Activated naive CD4-positive, alpha-beta T cell treated with anti-CD3 and anti-CD28 coated beads, Interleukin-2, amount 50 U/mL, for 72 hours (primary cell): ENCODE data around the gene TCF7L2. TPM values are rescaled to one million over a fixed set of nuclear protein-coding genes. Genes with fewer than 3 reads are reported as not detected.

ENCODE experiments used
- ATAC-seq, 2 donors: fragments of 150-1000 bp; cut with Tn5 transposase; 2 replicates each; pipeline ENCODE4 v1.10.0; 2021; ENCODE audit warnings: mild to moderate bottlenecking in 2 of 2, moderate library complexity in 2 of 2
- DNase-seq, 2 donors: peaks; one replicate each; pipeline ENCODE4 v3.0.0; 2021 to 2022; ENCODE audit warnings: low spot score in 2 of 2
- H3K27ac Mint-ChIP-seq, 2 donors: one replicate each; pipeline ENCODE4 v1.8.0; 2022; ENCODE audit warnings: mild to moderate bottlenecking in 2 of 2, mixed read lengths in 2 of 2
- H3K36me3 Mint-ChIP-seq, 2 donors: one replicate each; pipeline ENCODE4 v1.8.0; 2022; ENCODE audit warnings: mixed read lengths in 2 of 2
- H3K9me3 Mint-ChIP-seq, 2 donors: one replicate each; pipeline ENCODE4 v1.8.0; 2022; ENCODE audit warnings: mixed read lengths in 2 of 2
- total RNA-seq, 2 donors: library from RNA; stranded (reverse); gene quantifications; one replicate each; pipeline ENCODE4 v1.2.3, GENCODE V29; 2022

The TCF7L2 gene
- total RNA-seq, 2 donors from 2014 or later = 3.0 to 3.1 TPM

- Mint-ChIP-seq H3K36me3 (peaks cover 0 to 16% of the 10 kb centered on the region in 2 donors), H3K9me3 (peaks cover 4 to 9% of the 10 kb centered on the region in 2 donors), H3K27ac (no peak overlapping the region)
- no peak for DNase-seq
- ATAC-seq = no peak
Measured at GRCh38 chr10:112932658-112933057, 17.4 kb upstream of the TCF7L2 start.

DNA sequence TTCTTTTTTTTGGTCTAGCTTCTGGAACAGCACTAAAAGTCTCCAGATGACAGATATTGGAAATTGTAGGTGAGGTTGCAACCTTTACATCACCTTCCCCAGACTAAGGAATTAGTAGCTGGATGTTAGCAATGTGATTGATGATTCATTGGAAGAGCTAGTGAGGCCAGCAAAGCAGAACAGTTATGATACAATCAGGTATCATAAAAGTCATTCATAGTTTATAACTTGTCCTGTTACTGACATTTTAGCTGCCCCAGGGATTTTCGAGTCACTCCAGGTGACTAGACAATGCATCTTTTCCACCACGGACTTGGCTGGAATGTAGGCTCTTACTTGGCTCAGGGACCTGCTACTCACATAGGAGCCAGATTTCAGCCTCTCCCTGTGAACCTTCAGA, 15.9 kb upstream of the TCF7L2 start:
- H3K36me3 Mint-ChIP-seq = peaks cover 0 to 8% of the 10 kb centered on the region in 2 donors
- ATAC-seq (no peak), DNase-seq (no peak)
- peaks cover 3 to 8% of the 10 kb centered on the region in 2 donors for H3K9me3 Mint-ChIP-seq
- H3K27ac Mint-ChIP-seq = no peak overlapping the region

DNA sequence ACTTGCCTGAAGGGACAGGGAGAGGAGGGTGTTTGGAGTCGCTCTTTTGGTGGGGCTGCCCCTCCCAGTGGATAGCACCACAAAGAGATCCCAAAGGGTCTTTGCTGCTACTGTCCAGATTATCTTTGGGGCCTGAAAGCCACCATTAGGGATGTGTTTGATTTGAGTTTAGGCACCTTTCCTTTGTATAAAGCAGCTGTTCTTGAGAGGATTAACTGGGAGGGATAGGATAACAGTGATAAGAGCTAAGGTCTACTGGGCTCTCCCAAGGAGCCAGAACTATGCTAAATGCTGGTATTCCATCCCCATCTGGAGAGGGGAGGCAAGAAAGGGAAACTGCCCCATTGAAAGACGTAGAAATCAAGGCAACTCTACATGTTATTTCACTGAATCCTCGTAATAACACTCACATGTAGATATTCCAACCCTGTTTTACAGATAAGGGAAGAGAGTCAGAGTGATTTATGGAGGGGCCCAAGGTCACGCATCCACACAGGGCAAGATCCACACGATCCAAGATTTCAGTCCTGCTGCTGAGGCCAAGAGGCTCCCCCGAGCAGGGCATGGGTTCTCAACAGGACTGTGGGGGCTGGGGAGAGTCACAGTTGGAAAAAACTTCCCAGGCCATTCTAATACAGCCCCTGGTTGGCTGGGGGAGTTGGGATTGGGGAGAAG, 11.1 kb upstream of the TCF7L2 start:
- no peaks in the 10 kb centered on the region for H3K36me3 Mint-ChIP-seq
- DNase-seq (no peak), ATAC-seq (no peak)

GRCh38 chr10:112945811-112946210, 4.2 kb upstream of the TCF7L2 start:
- no peak for ATAC-seq
- H3K9me3 Mint-ChIP-seq = no peaks in the 10 kb centered on the region
- DNase-seq = no peak
- peaks cover 0 to 7% of the 10 kb centered on the region in 2 donors for H3K36me3 Mint-ChIP-seq
- no peak overlapping the region for H3K27ac Mint-ChIP-seq

More for the DNA sequence above, 11.1 kb upstream of the TCF7L2 start:
- Mint-ChIP-seq H3K9me3 (no peaks in the 10 kb centered on the region), H3K27ac (no peak overlapping the region)

- H3K27ac Mint-ChIP-seq = no peak overlapping the region
- DNase-seq (no peak), ATAC-seq (no peak)
- peaks cover 0 to 7% of the 10 kb centered on the region in 2 donors for H3K36me3 Mint-ChIP-seq
- no peaks in the 10 kb centered on the region for H3K9me3 Mint-ChIP-seq
Measured at GRCh38 chr10:112946649-112947048, 3.4 kb upstream of the TCF7L2 start.

- Mint-ChIP-seq H3K27ac (no peak overlapping the region), H3K36me3 (peaks cover 0 to 12% of the 10 kb centered on the region in 2 donors), H3K9me3 (no peaks in the 10 kb centered on the region)
- DNase-seq = no peak
- no peak for ATAC-seq
Measured at GRCh38 chr10:112948196-112948595, 1.9 kb upstream of the TCF7L2 start.

GRCh38 chr10:112949143-112949823, 764 bp upstream of the TCF7L2 start:
- H3K27ac Mint-ChIP-seq = no peak overlapping the region
- DNase-seq = no peak
- peaks cover 0 to 12% of the 10 kb centered on the region in 2 donors for H3K36me3 Mint-ChIP-seq
- ATAC-seq = no peak
- no peaks in the 10 kb centered on the region for H3K9me3 Mint-ChIP-seq

DNA sequence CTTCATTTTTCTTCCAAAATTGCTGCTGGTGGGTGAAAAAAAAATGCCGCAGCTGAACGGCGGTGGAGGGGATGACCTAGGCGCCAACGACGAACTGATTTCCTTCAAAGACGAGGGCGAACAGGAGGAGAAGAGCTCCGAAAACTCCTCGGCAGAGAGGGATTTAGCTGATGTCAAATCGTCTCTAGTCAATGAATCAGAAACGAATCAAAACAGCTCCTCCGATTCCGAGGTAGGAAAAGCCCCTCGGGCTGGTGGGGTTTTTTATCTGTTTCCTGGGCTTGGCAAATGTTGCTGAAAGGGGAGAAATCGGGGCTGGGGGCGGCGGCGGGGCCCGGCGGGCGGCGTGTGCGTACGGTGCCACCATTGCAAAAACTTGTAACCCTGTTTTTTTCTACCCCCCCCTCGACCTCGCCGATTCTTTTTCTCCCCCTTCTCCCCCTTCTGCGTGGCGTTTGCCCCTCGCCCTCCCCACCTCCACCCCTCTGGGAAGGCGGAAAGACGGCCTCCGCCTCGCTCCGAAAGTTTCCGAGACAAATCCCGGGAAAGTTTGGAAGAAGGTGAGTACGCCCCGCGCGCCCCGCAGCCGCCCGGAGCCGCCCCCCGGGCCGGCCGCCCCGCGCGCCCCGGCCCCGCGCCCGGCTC, 789 bp downstream of the TCF7L2 start:
- no peak overlapping the region for H3K27ac Mint-ChIP-seq
- peaks cover 0 to 12% of the 10 kb centered on the region in 2 donors for H3K36me3 Mint-ChIP-seq
- DNase-seq = no peak
- H3K9me3 Mint-ChIP-seq = no peaks in the 10 kb centered on the region
- peak in 1 of 2 donors; percentile 4 for ATAC-seq

- Mint-ChIP-seq H3K36me3 (peaks cover 0 to 12% of the 10 kb centered on the region in 2 donors), H3K27ac (peak overlapping the region in 1 of 2 donors; percentile 3), H3K9me3 (no peaks in the 10 kb centered on the region)
- DNase-seq (peak in 1 of 2 donors; percentile 35), ATAC-seq (peak; percentile 63 to 74)
Measured at GRCh38 chr10:112951359-112952281, 1.6 kb downstream of the TCF7L2 start.

GRCh38 chr10:112952282-112953173, 2.5 kb downstream of the TCF7L2 start:
- DNase-seq = no peak
- peak; percentile 42 to 53 for ATAC-seq
- no peaks in the 10 kb centered on the region for H3K9me3 Mint-ChIP-seq
- no peak overlapping the region for H3K27ac Mint-ChIP-seq
- peaks cover 0 to 12% of the 10 kb centered on the region in 2 donors for H3K36me3 Mint-ChIP-seq

- H3K27ac Mint-ChIP-seq = no peak overlapping the region
- ATAC-seq (no peak), DNase-seq (no peak)
- peaks cover 0 to 12% of the 10 kb centered on the region in 2 donors for H3K36me3 Mint-ChIP-seq
- no peaks in the 10 kb centered on the region for H3K9me3 Mint-ChIP-seq
Measured at GRCh38 chr10:112953174-112954159, 3.4 kb downstream of the TCF7L2 start.

GRCh38 chr10:112954974-112955581, 5.0 kb downstream of the TCF7L2 start:
- no peaks in the 10 kb centered on the region for H3K9me3 Mint-ChIP-seq
- ATAC-seq (no peak), DNase-seq (no peak)
- H3K36me3 Mint-ChIP-seq = peaks cover 2 to 13% of the 10 kb centered on the region in 2 donors
- H3K27ac Mint-ChIP-seq = no peak overlapping the region

DNA sequence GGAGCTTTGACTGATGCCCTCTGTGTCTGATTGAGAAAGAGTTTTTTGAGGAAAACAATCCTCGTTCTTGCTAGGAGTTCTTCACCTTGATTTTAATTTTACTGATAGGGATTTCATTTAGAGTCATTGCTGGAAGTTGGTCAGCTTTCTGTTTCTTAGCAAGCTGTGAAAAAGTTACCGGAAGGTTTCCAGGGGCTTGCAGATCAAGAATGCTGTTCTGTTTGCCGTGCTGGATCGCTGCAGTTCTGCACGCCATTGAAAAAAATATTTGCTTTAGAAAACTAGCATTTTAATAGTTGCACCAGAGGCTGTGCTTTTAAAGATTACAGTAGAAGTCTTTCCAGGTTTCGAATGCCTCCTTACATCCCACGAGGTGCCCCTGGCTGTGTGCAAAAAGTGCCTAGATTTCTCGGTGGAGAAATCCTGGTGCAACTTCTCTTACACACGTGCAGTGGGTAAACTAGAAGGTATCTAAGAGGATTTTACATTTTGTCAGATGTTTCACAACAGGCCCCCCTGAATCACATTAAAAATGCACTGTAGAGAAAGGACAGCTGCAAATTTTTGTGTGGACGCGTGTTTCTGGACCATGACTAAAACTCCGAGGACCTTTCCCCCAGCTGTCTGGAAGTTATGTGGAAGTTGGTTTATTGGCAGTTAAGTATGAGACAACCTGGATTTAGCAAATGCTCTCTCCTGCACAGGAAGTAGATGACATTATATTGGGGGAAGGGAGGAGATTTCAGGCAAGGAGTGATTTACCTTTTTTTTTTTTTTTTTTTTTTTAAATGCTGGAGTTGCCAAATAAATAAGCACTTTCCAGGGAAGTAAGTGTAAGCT, 5.8 kb downstream of the TCF7L2 start:
- DNase-seq (no peak), ATAC-seq (no peak)
- Mint-ChIP-seq H3K36me3 (peaks cover 6 to 12% of the 10 kb centered on the region in 2 donors), H3K9me3 (no peaks in the 10 kb centered on the region), H3K27ac (no peak overlapping the region)
